Chondrocyte (in vitro differentiated cells): ENCODE results near the gene DLG2. TPM values are rescaled to one million over a fixed set of nuclear protein-coding genes. Genes with fewer than 3 reads are reported as not detected.

Experiments used
- DNase-seq: peaks from one replicate; pipeline ENCODE4 v3.0.0; 2021; ENCODE audit warnings: mixed read lengths, low spot score
- H3K27ac Mint-ChIP-seq: one replicate; pipeline ENCODE4 v1.8.0; 2021; ENCODE audit warnings: mild to moderate bottlenecking, moderate library complexity, mixed read lengths; ENCODE audit not compliant: unreplicated experiment
- H3K27me3 Mint-ChIP-seq: 2 replicates; pipeline ENCODE4 v1.8.0; 2021; ENCODE audit warnings: low read depth, mixed read lengths
- H3K36me3 Mint-ChIP-seq: 2 replicates; pipeline ENCODE4 v1.8.0; 2021; ENCODE audit warnings: low read depth, mixed read lengths
- H3K4me1 Mint-ChIP-seq: 2 replicates; pipeline ENCODE4 v1.8.0; 2021; ENCODE audit warnings: low read depth, mild to moderate bottlenecking, mixed read lengths
- H3K4me3 Mint-ChIP-seq: one replicate; pipeline ENCODE4 v1.8.0; 2021; ENCODE audit warnings: mild to moderate bottlenecking, moderate library complexity, mixed read lengths; ENCODE audit not compliant: unreplicated experiment
- H3K9me3 Mint-ChIP-seq: 2 replicates; pipeline ENCODE4 v1.8.0; 2021; ENCODE audit warnings: low read depth, mixed read lengths
- CTCF ChIP-seq: fragments of 200-600 bp; sonication (generic); IDR thresholded peaks from 2 replicates; pipeline ENCODE4 v1.5.0; 2021; ENCODE audit warnings: antibody characterized with exemption, mild to moderate bottlenecking, moderate library complexity
- total RNA-seq: library from RNA; stranded (reverse); gene quantifications from 3 replicates; pipeline ENCODE4 v1.2.1, GENCODE V29; 2021

Gene DLG2
- total RNA-seq, 1 donor from 2014 or later, result 1.3 TPM

- TF ChIP-seq CTCF, result no peak
- Mint-ChIP-seq H3K36me3 (peaks cover 1% of the 10 kb centered on the region), H3K27me3 (peaks cover 18% of the 10 kb centered on the region), H3K9me3 (no peaks in the 10 kb centered on the region), H3K4me3 (no peak overlapping the region), H3K4me1 (no peaks in the 10 kb centered on the region), H3K27ac (no peak overlapping the region)
- no peak for DNase-seq
Observed at GRCh38 chr11:83766932-83767331, 1860.2 kb downstream of the DLG2 start.

- H3K27me3 Mint-ChIP-seq, result peaks cover 22% of the 10 kb centered on the region
- no peak for TF ChIP-seq CTCF
- no peaks in the 10 kb centered on the region for H3K9me3 Mint-ChIP-seq
- no peak for DNase-seq
- no peak overlapping the region for H3K27ac Mint-ChIP-seq
- no peaks in the 10 kb centered on the region for H3K4me1 Mint-ChIP-seq
- H3K36me3 Mint-ChIP-seq, result no peaks in the 10 kb centered on the region
- no peak overlapping the region for H3K4me3 Mint-ChIP-seq
Observed at GRCh38 chr11:83764643-83765042, 1862.5 kb downstream of the DLG2 start.

GRCh38 chr11:83760932-83761331 is 1866.2 kb downstream of the DLG2 start:
- H3K4me3 Mint-ChIP-seq, result no peak overlapping the region
- H3K36me3 Mint-ChIP-seq, result no peaks in the 10 kb centered on the region
- no peak for DNase-seq
- peaks cover 29% of the 10 kb centered on the region for H3K27me3 Mint-ChIP-seq
- TF ChIP-seq CTCF, result no peak
- H3K9me3 Mint-ChIP-seq, result no peaks in the 10 kb centered on the region
- H3K27ac Mint-ChIP-seq, result no peak overlapping the region
- H3K4me1 Mint-ChIP-seq, result no peaks in the 10 kb centered on the region

GRCh38 chr11:83759148-83759547 is 1868.0 kb downstream of the DLG2 start:
- no peak for TF ChIP-seq CTCF
- Mint-ChIP-seq H3K27me3 (peaks cover 33% of the 10 kb centered on the region), H3K9me3 (no peaks in the 10 kb centered on the region), H3K27ac (no peak overlapping the region), H3K4me1 (no peaks in the 10 kb centered on the region), H3K36me3 (no peaks in the 10 kb centered on the region), H3K4me3 (no peak overlapping the region)
- no peak for DNase-seq

- Mint-ChIP-seq H3K4me3 (no peak overlapping the region), H3K27me3 (peaks cover 27% of the 10 kb centered on the region), H3K36me3 (no peaks in the 10 kb centered on the region), H3K9me3 (no peaks in the 10 kb centered on the region), H3K27ac (no peak overlapping the region), H3K4me1 (no peaks in the 10 kb centered on the region)
- no peak for DNase-seq
- no peak for TF ChIP-seq CTCF
Observed at GRCh38 chr11:83751041-83751440, 1876.1 kb downstream of the DLG2 start.
